IPS DF 6.9 (cell line): Measurements from ENCODE around the gene SST.

Source experiments
- DNase-seq: peaks from one replicate; pipeline ENCODE4 v3.0.0-alpha.2; 2013; ENCODE audit warnings: low read depth, low spot score
- H3K27ac ChIP-seq: one replicate; pipeline ENCODE4 v1.5.1; 2013; ENCODE audit warnings: low read length, control low read depth
- H3K27me3 ChIP-seq: 2 replicates; pipeline ENCODE4 v1.6.1; 2013; ENCODE audit warnings: mild to moderate bottlenecking, low read length; ENCODE audit not compliant: control insufficient read depth, insufficient read depth
- H3K36me3 ChIP-seq: 2 replicates; pipeline ENCODE4 v1.6.1; 2013; ENCODE audit warnings: low read length; ENCODE audit not compliant: control insufficient read depth, insufficient read depth
- H3K4me1 ChIP-seq: 2 replicates; pipeline ENCODE4 v1.6.1; 2013; ENCODE audit warnings: low read length; ENCODE audit not compliant: control insufficient read depth, insufficient read depth
- H3K4me3 ChIP-seq: 2 replicates; pipeline ENCODE4 v1.5.1; 2013; ENCODE audit warnings: mild to moderate bottlenecking, low read length
- H3K9me3 ChIP-seq: 2 replicates; pipeline ENCODE4 v1.6.1; 2013; ENCODE audit warnings: low read length, inconsistent platforms; ENCODE audit not compliant: control insufficient read depth, insufficient read depth
- WGBS: extraction: QIAGEN DNeasy Blood & Tissue Kit; methylation state at CpG from one replicate; pipeline ENCODE4 v1.1.7; 2013; ENCODE audit warnings: mixed read lengths, missing lambda C conversion rate; ENCODE audit not compliant: insufficient read length, insufficient coverage; 5-methylcytosine and 5-hydroxymethylcytosine counted together

The SST gene

DNA sequence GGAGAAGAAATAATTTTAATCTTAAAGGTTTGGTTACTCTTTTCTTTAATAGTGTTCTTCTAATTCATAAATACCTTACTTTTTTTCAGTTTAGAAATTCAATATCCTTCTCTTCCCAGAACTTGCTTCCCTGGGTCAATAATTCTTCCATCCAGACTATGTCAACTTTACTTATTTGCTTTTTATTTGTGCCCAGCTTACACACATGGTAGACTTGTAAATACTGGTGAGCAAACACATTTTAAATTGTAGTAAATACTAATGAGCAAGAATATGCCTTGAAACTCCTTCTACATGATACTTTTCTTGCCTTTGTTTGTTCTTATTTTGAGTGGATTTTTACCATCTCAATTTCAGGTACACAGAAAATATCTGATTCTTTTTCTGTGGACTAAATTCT is 33.7 kb downstream of the SST start:
- Histone ChIP-seq H3K27me3 (no peaks in the 10 kb centered on the region), H3K4me1 (no peaks in the 10 kb centered on the region), H3K36me3 (no peaks in the 10 kb centered on the region), H3K27ac (no peak overlapping the region), H3K4me3 (no peak overlapping the region), H3K9me3 (no peaks in the 10 kb centered on the region)
- DNase-seq = no peak

DNA sequence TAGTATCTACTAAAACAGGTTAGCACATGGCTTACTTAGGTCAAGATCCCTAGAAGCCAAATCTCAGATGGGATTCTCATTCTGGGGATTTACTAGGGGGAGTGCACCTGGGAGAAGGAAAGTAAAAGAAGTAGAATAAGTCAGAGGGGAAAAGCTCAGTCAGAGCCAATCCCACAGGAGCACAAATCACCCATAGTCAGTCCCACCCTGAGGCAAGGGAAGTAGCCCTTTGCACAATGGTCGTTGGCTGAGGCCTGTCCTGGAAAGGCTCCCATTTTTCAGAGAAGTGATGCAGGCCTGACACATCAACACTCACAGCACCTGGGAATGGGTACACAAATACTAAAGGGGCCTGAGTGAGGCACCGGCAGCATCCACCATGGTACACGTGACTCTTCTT is 39.8 kb downstream of the SST start:
- no peaks in the 10 kb centered on the region for H3K27me3 ChIP-seq
- no CpG with 5 or more reads among the region's 3 CpGs for WGBS
- H3K4me3 ChIP-seq = no peak overlapping the region
- H3K4me1 ChIP-seq = no peaks in the 10 kb centered on the region
- no peak overlapping the region for H3K27ac ChIP-seq
- no peak for DNase-seq
- no peaks in the 10 kb centered on the region for H3K36me3 ChIP-seq
- H3K9me3 ChIP-seq = no peaks in the 10 kb centered on the region

DNA sequence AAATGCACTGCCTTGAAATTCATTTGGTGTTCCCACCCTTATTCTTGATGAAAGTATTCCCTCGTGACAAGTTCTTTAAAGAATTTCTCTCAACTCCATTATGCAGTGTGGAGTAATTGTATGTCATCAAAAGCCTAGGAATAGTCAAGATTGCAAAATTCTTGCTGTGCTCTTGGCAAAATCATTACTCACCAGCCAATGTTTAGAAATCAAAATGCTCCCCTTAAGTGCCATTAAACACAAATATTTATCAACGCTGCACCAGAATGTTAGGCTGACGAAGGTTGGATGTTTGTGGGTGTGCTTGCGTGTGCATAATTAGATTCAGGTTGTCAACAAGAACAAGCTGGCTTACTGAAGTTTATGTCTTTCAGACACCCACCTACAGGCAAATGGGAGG is 40.5 kb downstream of the SST start:
- WGBS = no CpG with 5 or more reads among the region's 4 CpGs
- Histone ChIP-seq H3K9me3 (no peaks in the 10 kb centered on the region), H3K27ac (no peak overlapping the region), H3K4me1 (no peaks in the 10 kb centered on the region), H3K4me3 (no peak overlapping the region), H3K27me3 (no peaks in the 10 kb centered on the region), H3K36me3 (no peaks in the 10 kb centered on the region)
- DNase-seq = no peak

DNA sequence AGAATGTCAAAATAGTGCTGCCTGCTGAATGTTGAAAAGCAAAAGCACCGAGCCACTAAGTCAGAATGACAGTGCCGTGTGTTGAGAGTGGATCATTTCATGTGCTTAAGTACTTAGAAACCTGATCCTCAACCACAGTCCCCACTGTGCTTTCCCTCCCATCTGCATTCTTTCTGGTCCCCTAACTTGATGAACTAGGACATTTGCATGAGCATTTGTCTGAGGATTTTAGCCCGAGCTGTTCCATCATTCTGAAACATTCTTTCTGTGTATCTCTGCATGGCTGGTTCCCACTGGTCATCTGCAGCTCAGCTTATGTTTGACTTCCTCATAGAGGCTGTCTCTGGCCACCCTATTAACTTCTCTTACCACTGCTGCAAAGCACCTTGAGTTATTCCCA is 42.0 kb downstream of the SST start:
- H3K27me3 ChIP-seq = no peaks in the 10 kb centered on the region
- WGBS = no CpG with 5 or more reads among the region's 3 CpGs
- no peak overlapping the region for H3K27ac ChIP-seq
- no peaks in the 10 kb centered on the region for H3K4me1 ChIP-seq
- no peak for DNase-seq
- no peaks in the 10 kb centered on the region for H3K36me3 ChIP-seq
- no peaks in the 10 kb centered on the region for H3K9me3 ChIP-seq
- no peak overlapping the region for H3K4me3 ChIP-seq

DNA sequence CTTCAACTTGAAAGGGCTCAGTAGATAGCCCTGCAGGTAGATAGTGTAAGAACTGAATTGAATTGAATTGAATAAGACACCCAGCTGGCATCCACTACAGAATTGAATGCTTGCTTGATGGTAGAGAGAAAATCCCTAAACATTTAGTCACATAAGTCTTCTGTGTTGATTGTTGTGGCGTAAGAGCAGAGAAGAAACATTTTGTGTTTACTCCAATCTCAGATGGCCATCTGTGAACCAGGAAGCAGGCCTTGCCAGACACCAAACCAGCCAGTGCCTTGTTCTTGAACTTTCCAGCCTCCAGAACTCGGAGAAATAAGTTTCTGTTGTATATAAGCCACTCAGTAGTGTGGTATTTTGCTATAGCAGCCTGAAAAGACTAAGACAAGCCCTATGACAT is 43.6 kb downstream of the SST start:
- Histone ChIP-seq H3K4me3 (no peak overlapping the region), H3K36me3 (no peaks in the 10 kb centered on the region), H3K4me1 (no peaks in the 10 kb centered on the region), H3K27ac (no peak overlapping the region), H3K27me3 (peaks cover 3% of the 10 kb centered on the region), H3K9me3 (no peaks in the 10 kb centered on the region)
- WGBS = no CpG with 5 or more reads among the region's 2 CpGs
- DNase-seq = no peak

DNA sequence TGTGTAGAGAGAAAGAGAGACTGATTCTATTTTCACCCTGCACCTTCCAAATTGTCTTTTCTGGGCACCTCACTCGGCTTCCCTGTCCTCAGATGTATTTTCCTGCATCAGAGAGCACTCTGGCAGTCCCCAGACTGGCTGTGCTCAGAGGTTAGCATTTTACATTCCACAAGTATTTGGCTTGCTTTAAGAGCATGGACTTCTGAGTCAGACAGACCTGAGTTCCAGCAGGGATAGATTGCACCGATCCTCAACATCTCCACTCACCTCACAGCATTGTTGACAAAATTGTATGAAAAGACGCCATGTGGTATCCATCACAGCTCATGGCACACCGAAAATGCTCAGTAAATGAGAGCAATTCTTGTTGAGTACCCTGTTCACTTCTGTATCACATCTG is 45.6 kb downstream of the SST start:
- Histone ChIP-seq H3K36me3 (no peaks in the 10 kb centered on the region), H3K4me3 (no peak overlapping the region), H3K4me1 (peaks cover under 1% of the 10 kb centered on the region; the same call in 1 of the 2 replicates), H3K27ac (no peak overlapping the region), H3K27me3 (peaks cover 7% of the 10 kb centered on the region), H3K9me3 (no peaks in the 10 kb centered on the region)
- no CpG with 5 or more reads among the region's 4 CpGs for WGBS
- DNase-seq = no peak

DNA sequence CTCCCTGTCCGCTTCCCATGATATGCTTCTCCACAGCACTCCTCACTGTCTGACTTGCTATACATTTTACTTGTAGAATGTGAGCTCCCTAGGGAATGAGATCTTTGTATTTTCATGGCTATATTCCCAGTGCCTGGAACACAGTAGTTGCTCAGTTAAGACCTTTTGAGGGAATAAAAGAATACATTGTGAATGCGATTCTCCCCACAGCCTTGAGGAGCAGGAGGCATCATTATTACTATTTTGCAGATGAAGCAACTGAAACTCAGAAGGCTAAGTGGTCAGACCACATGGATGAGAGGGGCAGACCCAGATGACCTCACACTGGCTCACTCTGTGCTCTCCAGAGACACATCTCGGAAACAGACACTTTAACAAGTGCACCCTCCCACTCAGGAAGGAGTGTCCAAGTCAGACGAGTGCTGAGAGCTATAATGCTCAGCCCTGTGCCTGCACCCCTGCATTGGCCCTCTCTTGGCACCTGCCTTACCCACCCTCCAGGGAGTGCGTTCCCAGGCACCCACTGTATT is 46.8 kb downstream of the SST start:
- DNase-seq = no peak
- WGBS = no CpG with 5 or more reads among the region's 5 CpGs
- Histone ChIP-seq H3K9me3 (no peaks in the 10 kb centered on the region), H3K27ac (no peak overlapping the region), H3K27me3 (peaks cover 12% of the 10 kb centered on the region), H3K4me1 (peaks cover 2% of the 10 kb centered on the region; the same call in 1 of the 2 replicates), H3K36me3 (no peaks in the 10 kb centered on the region), H3K4me3 (no peak overlapping the region)

DNA sequence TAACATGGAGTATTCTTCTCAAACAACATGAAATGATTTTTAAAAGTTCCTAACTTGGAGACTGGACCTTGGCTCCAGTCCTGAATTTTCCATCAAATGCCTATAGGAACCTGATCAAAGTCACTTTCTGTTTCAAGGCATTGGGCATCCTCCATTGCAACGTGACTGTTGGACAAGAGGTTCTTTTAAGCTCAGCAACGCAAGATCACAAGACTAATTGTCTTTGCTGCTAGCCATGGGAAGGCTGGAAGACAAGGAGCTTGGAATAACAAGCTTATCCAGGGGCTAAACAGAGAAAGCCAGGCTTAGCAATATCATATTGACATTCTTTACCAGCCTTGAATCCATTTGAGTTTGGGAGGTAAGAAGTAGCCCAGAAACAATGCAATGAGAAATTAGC is 48.3 kb downstream of the SST start:
- no peak overlapping the region for H3K27ac ChIP-seq
- no peak for DNase-seq
- peaks cover 18% of the 10 kb centered on the region for H3K27me3 ChIP-seq
- no peak overlapping the region for H3K4me3 ChIP-seq
- no peaks in the 10 kb centered on the region for H3K36me3 ChIP-seq
- H3K9me3 ChIP-seq = no peaks in the 10 kb centered on the region
- no CpG with 5 or more reads among the region's 2 CpGs for WGBS
- peaks cover 2% of the 10 kb centered on the region; the same call in 1 of the 2 replicates for H3K4me1 ChIP-seq

DNA sequence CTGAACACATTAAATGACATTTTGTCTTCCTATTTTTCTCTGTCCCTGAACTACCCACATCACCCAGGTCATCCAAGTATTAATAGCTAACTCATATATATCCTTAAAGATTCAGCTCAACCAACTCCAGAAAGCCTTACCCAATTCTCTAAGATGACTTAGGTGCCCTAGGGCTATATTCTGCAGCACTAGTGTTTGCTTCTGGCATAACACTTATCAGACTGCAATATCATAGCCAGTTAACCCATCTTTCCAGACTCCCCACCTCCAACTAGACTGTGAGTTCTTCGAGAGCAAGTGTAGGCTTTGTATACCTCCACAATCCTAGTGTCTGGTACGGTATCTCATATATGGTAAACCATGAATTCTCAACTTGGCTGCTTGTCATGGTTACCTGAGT is 50.7 kb downstream of the SST start:
- WGBS = no CpG with 5 or more reads among the region's 2 CpGs
- no peaks in the 10 kb centered on the region for H3K9me3 ChIP-seq
- peaks cover 2% of the 10 kb centered on the region; the same call in 1 of the 2 replicates for H3K4me1 ChIP-seq
- H3K36me3 ChIP-seq = no peaks in the 10 kb centered on the region
- H3K4me3 ChIP-seq = no peak overlapping the region
- H3K27ac ChIP-seq = no peak overlapping the region
- peaks cover 18% of the 10 kb centered on the region for H3K27me3 ChIP-seq
- DNase-seq = no peak
